ENCODE measurements around the gene ABHD17C. TPM values are rescaled to one million over a fixed set of nuclear protein-coding genes. Genes with fewer than 3 reads are reported as not detected.

ABHD17C gene
- total RNA-seq, 1 donor from 2014 or later: 9.3 TPM

- H2AFZ ChIP-seq (replicated peaks): peak overlapping the region; percentile 12
- H3K4me2 ChIP-seq: peak overlapping the region; percentile 97
- no peak overlapping the region for H3K9ac ChIP-seq
These were observed 85.5 kb downstream of the ABHD17C start for GRCh38 chr15:80780416-80781221.

GRCh38 chr15:80783260-80783659, 88.2 kb downstream of the ABHD17C start:
- H3K4me3 Mint-ChIP-seq: no peak overlapping the region
- Histone ChIP-seq H2AFZ (replicated peaks) (no peak overlapping the region), H3K9me3 (ENCODE audit: low read depth) (no peaks in the 10 kb centered on the region), H3K79me2 (ENCODE audit: low read depth) (no peaks in the 10 kb centered on the region), H3K4me3 (no peak overlapping the region), H4K20me1 (ENCODE audit: low read depth) (peaks cover 13% of the 10 kb centered on the region), H3K27ac (no peak overlapping the region), H3K9ac (no peak overlapping the region), H3K36me3 (no peaks in the 10 kb centered on the region), H3F3A (ENCODE audit: low read depth) (peaks cover 6% of the 10 kb centered on the region), H3K4me2 (no peak overlapping the region), H3K27me3 (peaks cover 51% of the 10 kb centered on the region), H3K4me1 (peaks cover 9% of the 10 kb centered on the region)
- peaks cover 23% of the 10 kb centered on the region for H3K27me3 Mint-ChIP-seq (ENCODE audit: insufficient read depth, low read depth)
- no peak for DNase-seq (ENCODE audit: low spot score)
- no peaks in the 10 kb centered on the region for H3K36me3 Mint-ChIP-seq
- peaks cover 9% of the 10 kb centered on the region for H3K4me1 Mint-ChIP-seq
- no peaks in the 10 kb centered on the region for H3K9me3 Mint-ChIP-seq
- no peak overlapping the region for H3K27ac Mint-ChIP-seq
- no peak for TF ChIP-seq EZH2 (IDR thresholded peaks at IDR 0.05)
- TF ChIP-seq EZH2phosphoT487 (IDR thresholded peaks at IDR 0.05): no peak
- TF ChIP-seq CTCF (IDR thresholded peaks at IDR 0.05): no peak

More at GRCh38 chr15:80780416-80781221, 85.5 kb downstream of the ABHD17C start:
- Histone ChIP-seq H3K9me3 (ENCODE audit: low read depth) (no peaks in the 10 kb centered on the region), H4K20me1 (ENCODE audit: low read depth) (peaks cover 13% of the 10 kb centered on the region), H3F3A (ENCODE audit: low read depth) (peaks cover 6% of the 10 kb centered on the region), H3K36me3 (no peaks in the 10 kb centered on the region), H3K4me3 (peak overlapping the region; percentile 64), H3K4me1 (peaks cover 9% of the 10 kb centered on the region), H3K27ac (no peak overlapping the region), H3K79me2 (ENCODE audit: low read depth) (no peaks in the 10 kb centered on the region), H3K27me3 (peaks cover 68% of the 10 kb centered on the region)
- DNase-seq (ENCODE audit: low spot score): peak; percentile 92
- Mint-ChIP-seq H3K4me1 (peaks cover 7% of the 10 kb centered on the region), H3K4me3 (peak overlapping the region; percentile 87), H3K27me3 (ENCODE audit: insufficient read depth, low read depth) (peaks cover 37% of the 10 kb centered on the region), H3K27ac (no peak overlapping the region), H3K9me3 (no peaks in the 10 kb centered on the region), H3K36me3 (no peaks in the 10 kb centered on the region)
- TF ChIP-seq EZH2phosphoT487 (IDR thresholded peaks at IDR 0.05) (peak; percentile 71), CTCF (IDR thresholded peaks at IDR 0.05) (no peak), EZH2 (IDR thresholded peaks at IDR 0.05) (peak; percentile 72)

- Histone ChIP-seq H3K9me3 (ENCODE audit: low read depth) (no peaks in the 10 kb centered on the region), H3F3A (ENCODE audit: low read depth) (peaks cover 2% of the 10 kb centered on the region), H3K27me3 (peaks cover 30% of the 10 kb centered on the region), H3K4me1 (peaks cover 5% of the 10 kb centered on the region), H3K9ac (no peak overlapping the region), H3K27ac (no peak overlapping the region), H3K4me2 (no peak overlapping the region), H3K79me2 (ENCODE audit: low read depth) (no peaks in the 10 kb centered on the region), H3K4me3 (no peak overlapping the region), H3K36me3 (no peaks in the 10 kb centered on the region), H4K20me1 (ENCODE audit: low read depth) (peaks cover 2% of the 10 kb centered on the region), H2AFZ (replicated peaks) (no peak overlapping the region)
- Mint-ChIP-seq H3K36me3 (no peaks in the 10 kb centered on the region), H3K4me1 (peaks cover 2% of the 10 kb centered on the region), H3K9me3 (no peaks in the 10 kb centered on the region), H3K27me3 (ENCODE audit: insufficient read depth, low read depth) (peaks cover 15% of the 10 kb centered on the region), H3K4me3 (no peak overlapping the region), H3K27ac (no peak overlapping the region)
- DNase-seq (ENCODE audit: low spot score): no peak
- no peak for TF ChIP-seq CTCF (IDR thresholded peaks at IDR 0.05)
- no peak for TF ChIP-seq EZH2phosphoT487 (IDR thresholded peaks at IDR 0.05)
- no peak for TF ChIP-seq EZH2 (IDR thresholded peaks at IDR 0.05)
These were observed 90.2 kb downstream of the ABHD17C start for GRCh38 chr15:80785335-80785734.
